VCaP (cell line): ENCODE measurements around the gene LIPK.
"Not testable (repeated sequence)": the region's sequence is repeated elsewhere in the genome, so short reads cannot be mapped to it uniquely, and the experiment has no call there.

ENCODE experiments used
- H3K27ac ChIP-seq: fragments of 450-650 bp; 2 replicates; pipeline ENCODE4 v1.5.1; 2017
- TF ChIP-seq, protein P1 (sequence below): fragments of 450-650 bp; conservative IDR thresholded peaks from 2 replicates; pipeline ENCODE4 v1.5.1; 2017; ENCODE audit warnings: mild to moderate bottlenecking, moderate library complexity

The LIPK gene

GRCh38 chr10:88689366-88689765 lies 16.7 kb upstream of the LIPK start:
- TF ChIP-seq, protein P1, sequence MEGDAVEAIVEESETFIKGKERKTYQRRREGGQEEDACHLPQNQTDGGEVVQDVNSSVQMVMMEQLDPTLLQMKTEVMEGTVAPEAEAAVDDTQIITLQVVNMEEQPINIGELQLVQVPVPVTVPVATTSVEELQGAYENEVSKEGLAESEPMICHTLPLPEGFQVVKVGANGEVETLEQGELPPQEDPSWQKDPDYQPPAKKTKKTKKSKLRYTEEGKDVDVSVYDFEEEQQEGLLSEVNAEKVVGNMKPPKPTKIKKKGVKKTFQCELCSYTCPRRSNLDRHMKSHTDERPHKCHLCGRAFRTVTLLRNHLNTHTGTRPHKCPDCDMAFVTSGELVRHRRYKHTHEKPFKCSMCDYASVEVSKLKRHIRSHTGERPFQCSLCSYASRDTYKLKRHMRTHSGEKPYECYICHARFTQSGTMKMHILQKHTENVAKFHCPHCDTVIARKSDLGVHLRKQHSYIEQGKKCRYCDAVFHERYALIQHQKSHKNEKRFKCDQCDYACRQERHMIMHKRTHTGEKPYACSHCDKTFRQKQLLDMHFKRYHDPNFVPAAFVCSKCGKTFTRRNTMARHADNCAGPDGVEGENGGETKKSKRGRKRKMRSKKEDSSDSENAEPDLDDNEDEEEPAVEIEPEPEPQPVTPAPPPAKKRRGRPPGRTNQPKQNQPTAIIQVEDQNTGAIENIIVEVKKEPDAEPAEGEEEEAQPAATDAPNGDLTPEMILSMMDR: no peak
- no peak overlapping the region for H3K27ac ChIP-seq

DNA sequence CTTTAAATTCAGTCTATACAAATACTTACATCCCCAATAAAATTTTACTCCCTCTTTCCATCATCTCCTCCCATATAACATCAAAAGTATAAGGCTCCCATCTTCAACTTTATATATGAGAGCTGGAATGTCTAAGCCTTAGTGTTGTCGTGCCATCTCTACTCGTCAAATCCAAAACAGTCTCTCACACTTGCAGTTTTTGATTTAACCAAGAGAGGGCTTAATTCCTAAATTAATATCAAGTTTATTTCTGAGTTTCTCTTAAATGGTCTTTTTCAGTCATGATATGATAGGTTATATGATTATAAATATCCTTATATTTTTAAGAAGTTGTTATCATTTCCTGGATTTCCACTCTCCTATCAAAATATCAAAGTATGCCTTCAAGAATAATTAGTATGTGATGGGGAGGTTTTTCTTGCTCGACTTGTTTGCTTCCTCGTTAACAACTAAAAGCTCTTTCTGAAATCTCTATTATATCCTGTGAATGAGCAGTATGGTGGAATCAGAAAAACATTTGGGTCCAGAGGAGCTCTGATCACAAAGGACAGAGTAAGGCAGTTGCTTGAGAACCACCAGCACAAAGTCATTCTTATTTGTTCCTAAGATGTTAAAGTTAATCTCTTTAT lies 12.5 kb upstream of the LIPK start:
- TF ChIP-seq, protein P1: peak; percentile 56

DNA sequence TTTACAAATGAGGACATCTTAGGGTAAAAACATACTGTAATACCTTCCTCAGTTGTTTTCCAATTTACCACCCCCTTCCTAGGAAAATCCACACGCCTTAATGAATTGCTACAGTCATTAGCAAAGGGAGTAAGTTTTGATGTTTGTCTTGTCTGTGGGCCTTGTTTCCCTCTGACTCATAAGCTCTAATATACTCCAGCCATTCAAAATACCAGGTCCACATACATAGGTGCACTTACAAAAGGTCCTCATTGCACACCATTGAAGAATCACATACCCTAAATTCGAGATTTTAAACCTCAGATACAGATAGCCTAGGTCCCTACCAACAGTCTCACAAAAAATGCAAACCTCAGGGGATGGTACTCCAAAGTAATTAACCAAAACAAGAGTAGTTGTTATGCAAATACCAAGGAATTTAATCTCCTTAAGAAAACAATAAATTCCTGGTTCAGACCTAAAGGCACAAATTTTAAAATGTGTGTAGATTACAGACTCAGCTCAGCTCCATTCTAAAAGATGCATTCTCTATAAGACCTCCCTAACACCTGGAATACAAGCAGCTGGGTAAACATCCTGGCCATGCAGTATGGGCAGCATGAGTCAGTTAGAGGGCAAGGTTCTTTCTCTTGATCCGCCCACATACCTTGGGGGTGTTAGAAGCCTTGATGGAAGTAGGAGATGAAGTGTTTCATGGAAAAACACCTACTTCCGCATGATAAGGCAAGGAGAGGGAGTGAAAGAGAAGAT lies 3.0 kb upstream of the LIPK start:
- TF ChIP-seq, protein P1: no peak
- H3K27ac ChIP-seq: no peak overlapping the region

More for the DNA sequence above, 12.5 kb upstream of the LIPK start:
- peak overlapping the region; percentile 37; the same call in 1 of the 2 replicates for H3K27ac ChIP-seq

- no peak overlapping the region for H3K27ac ChIP-seq
- TF ChIP-seq, protein P1: no peak
These were observed 1.5 kb downstream of the LIPK start for GRCh38 chr10:88707429-88708155.

- H3K27ac ChIP-seq: not testable (repeated sequence)
These were observed 3.3 kb downstream of the LIPK start for GRCh38 chr10:88709361-88709760.

GRCh38 chr10:88715517-88715916 lies 9.5 kb downstream of the LIPK start:
- no peak overlapping the region for H3K27ac ChIP-seq
- TF ChIP-seq, protein P1: no peak

GRCh38 chr10:88721392-88721791 lies 15.3 kb downstream of the LIPK start:
- H3K27ac ChIP-seq: no peak overlapping the region
- TF ChIP-seq, protein P1: no peak
